GM12865 (cell line): Measurements from ENCODE around the gene SUSD4.

Experiments used
- DNase-seq: peaks from one replicate; pipeline ENCODE4 v3.0.0; 2010; ENCODE audit warnings: low read depth
- H3K4me3 ChIP-seq: 2 replicates; pipeline ENCODE4 v1.5.1; 2011; ENCODE audit warnings: mild to moderate bottlenecking, low read depth, low read length, control low read depth
- TF ChIP-seq, protein P1 (sequence below): IDR thresholded peaks from 2 replicates; pipeline ENCODE4 v1.5.1; 2011; ENCODE audit warnings: low read length, control low read depth, low read depth, inconsistent platforms; ENCODE audit not compliant: insufficient read depth; ENCODE audit errors: missing control alignments

Gene SUSD4

DNA sequence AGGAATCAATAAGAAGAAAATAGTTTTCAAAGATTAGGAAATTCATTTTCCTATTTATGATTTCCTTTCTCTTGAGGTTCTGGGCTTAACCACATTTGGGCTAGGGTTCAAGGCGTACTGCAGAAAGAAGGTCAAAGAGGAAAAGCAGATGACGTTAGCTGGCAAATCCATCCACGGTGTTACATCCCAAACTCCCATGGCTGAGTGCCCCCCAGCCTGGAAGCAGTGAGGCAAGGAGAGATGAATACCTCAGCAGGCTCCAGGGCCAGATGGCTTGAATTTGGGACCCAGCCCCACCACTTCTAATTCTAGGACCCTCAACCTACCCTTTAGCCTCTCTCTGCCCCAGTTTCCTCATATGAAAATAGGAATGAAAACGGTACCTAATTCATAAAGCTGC is 17.7 kb downstream of the SUSD4 start:
- DNase-seq, result no peak
- TF ChIP-seq, protein P1, sequence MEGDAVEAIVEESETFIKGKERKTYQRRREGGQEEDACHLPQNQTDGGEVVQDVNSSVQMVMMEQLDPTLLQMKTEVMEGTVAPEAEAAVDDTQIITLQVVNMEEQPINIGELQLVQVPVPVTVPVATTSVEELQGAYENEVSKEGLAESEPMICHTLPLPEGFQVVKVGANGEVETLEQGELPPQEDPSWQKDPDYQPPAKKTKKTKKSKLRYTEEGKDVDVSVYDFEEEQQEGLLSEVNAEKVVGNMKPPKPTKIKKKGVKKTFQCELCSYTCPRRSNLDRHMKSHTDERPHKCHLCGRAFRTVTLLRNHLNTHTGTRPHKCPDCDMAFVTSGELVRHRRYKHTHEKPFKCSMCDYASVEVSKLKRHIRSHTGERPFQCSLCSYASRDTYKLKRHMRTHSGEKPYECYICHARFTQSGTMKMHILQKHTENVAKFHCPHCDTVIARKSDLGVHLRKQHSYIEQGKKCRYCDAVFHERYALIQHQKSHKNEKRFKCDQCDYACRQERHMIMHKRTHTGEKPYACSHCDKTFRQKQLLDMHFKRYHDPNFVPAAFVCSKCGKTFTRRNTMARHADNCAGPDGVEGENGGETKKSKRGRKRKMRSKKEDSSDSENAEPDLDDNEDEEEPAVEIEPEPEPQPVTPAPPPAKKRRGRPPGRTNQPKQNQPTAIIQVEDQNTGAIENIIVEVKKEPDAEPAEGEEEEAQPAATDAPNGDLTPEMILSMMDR, result no peak
- H3K4me3 ChIP-seq, result no peak overlapping the region

DNA sequence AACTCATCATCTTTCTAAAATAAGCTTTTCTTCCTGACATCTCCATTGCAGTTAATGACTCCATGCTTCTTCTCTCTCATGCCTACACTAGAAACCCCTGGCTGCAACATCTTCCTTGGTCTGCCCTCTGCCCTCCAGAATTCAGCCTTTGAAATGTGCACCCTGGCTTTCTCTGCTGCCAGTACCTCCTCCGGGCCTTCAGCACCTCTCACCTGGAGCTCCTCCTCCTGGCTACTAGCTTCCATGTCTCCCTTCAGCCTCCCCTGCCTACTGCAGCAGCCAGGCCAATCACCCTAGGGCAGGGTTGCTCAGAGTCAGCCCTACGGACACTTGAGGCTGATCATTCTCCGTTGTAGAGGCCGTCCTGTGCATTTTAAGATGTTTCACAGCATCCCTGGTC is 18.3 kb downstream of the SUSD4 start:
- TF ChIP-seq, protein P1, result no peak
- no peak for DNase-seq
- H3K4me3 ChIP-seq, result no peak overlapping the region

DNA sequence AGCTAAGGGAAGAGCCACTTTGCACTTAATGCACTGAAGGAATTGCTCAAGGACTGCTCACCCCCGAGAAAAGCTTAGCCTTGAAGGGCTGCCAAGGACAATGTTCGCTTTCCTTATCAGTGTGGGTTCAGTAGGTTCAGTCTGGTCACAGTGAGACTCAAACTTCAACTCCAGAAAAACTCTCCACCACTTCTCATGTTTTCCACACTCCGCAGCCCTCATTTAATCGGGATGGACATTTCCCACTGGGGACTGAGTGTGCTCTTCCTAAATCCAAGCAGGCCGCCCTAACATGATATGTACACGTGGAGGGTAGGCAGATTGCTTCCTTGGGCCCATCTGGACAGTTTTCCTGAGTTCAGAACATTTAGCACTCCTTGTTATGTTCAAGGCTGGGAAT is 19.5 kb downstream of the SUSD4 start:
- TF ChIP-seq, protein P1, result no peak
- no peak overlapping the region for H3K4me3 ChIP-seq
- no peak for DNase-seq

DNA sequence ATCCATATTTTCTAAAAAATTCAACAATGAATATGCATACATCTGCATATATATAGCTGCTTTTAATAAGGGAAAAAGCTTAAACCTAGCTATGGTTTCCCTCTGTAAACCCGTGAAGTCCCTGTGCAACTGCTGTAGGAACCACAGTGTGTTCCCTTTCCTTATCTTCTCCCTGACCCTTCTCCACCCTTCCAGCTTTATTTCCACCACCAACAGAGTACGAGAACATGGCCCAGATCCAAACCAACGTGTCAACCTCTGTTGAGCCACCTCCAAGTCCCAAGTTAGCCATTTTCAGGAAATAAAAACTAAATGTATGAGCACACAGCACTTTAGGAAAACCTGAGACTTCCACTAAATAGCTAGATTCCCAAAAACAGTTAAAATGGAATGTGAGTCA is 20.3 kb downstream of the SUSD4 start:
- DNase-seq, result no peak
- TF ChIP-seq, protein P1, result no peak
- no peak overlapping the region for H3K4me3 ChIP-seq

DNA sequence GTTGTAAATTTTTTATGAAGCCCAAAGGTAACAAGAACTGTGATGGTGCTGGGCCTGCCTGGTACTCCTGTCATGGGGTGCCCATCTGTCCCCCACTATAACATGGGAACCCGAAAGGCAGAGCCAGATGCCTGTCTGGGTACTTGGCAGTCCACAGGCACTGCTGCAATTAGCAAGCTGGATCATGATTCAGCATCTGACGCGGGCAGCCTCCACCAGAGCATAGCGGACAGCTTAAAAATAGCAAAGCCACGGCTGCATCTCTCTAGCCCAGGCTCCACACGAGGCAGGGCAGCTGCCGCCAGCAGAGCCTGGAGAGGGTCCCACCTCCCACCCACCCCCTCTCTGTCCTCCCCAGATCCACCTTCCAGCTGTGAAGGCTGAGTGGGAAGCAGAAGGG is 22.9 kb downstream of the SUSD4 start:
- no peak overlapping the region for H3K4me3 ChIP-seq
- TF ChIP-seq, protein P1, result no peak
- DNase-seq, result no peak

DNA sequence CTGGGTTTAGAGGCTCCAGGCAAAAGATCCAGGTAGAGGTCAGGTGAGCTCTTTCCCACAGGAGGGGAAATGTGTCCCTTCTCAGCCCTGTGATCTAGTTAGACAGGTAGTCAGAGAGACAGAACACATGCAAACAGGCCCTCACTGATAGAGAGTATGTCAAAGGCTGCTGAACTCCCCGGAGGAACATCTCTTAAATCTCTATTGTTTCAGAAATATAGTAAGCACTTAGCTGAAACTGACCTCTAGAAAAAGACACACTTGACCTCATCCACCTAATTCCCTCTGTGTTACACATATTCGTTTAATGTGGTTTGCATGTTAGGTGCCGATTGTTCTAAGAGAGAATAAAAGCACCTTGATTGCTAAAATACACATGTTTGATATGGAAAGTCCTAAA is 23.3 kb downstream of the SUSD4 start:
- H3K4me3 ChIP-seq, result no peak overlapping the region
- no peak for DNase-seq
- TF ChIP-seq, protein P1, result no peak

DNA sequence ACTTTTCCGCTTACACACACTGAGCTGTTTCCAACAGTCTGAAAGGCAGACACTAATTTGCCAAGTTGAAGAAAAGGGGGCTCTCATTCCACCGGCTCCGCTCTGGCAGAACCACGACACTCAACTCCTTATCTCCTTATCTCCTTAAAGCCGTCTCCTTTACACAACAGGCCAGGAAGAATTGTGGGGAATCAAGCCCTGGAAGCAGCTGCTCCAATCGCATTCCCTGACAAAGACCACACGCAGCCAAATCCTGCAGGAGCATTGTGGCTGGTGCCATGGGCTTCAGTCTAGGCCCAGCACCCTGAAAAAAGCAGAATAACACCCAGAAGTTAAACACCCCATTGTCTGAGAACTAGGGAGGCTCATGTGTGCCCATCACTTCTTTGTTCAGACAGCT is 24.1 kb downstream of the SUSD4 start:
- TF ChIP-seq, protein P1, result no peak

More for the DNA sequence above, 24.1 kb downstream of the SUSD4 start:
- no peak for DNase-seq
- no peak overlapping the region for H3K4me3 ChIP-seq
